ENCODE results near the gene GGN. TPM values are rescaled to one million over a fixed set of nuclear protein-coding genes. Genes with fewer than 3 reads are reported as not detected.

Gene GGN
- total RNA-seq, 4 donors from 2014 or later = 0.13 TPM; not detected in 3

DNA sequence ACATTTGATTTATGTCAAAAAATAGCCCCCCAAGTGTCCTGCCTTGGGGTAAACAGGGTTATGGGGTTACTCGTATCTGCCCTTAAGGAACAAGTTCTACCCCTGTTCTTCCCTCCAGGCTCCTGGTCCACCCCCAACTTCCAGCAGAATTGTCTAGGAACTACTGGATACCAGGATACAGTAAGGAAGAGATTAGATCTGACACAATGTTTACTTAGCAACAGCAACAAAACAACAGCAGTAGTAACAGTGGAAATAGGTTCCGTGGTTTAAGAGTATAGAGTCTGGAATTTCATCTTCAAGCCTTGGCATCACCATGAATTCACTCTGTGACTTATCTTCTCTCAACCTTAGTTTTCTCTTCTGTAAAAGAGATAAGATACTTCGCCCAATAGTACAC, 13.3 kb upstream of the GGN start:
- ATAC-seq = no peak
- TF ChIP-seq POLR2A (IDR thresholded peaks at IDR 0.05) (no peak), CTCF (IDR thresholded peaks at IDR 0.05 in 4 of 5, conservative IDR thresholded peaks at IDR 0.05 in 1 of 5) (no peak)
- peaks cover 0 to 9% of the 10 kb centered on the region in 2 donors for H3K4me1 ChIP-seq
- no peak overlapping the region for H3K27ac ChIP-seq
- intact Hi-C loops (cut with DNase I; ENCODE audit: low total_unique reads) (loop anchor here (5.0 to 10.0 kb wide), 3 partner anchors 54 to 531 kb away; partner anchors contain the start of genes EIF3K, MAP4K1, MRPS12 and SARS2), in situ Hi-C loops (cut with MboI; ENCODE audit: low sequenced_read_pairs in 4 of 4) (loop anchor here in 3 of 4 donors (10.0 kb wide), 2 partner anchors 234 to 524 kb away; no protein-coding TSS in a partner anchor)
- no peak overlapping the region for H3K4me3 ChIP-seq
- H3K9me3 ChIP-seq = no peaks in the 10 kb centered on the region
- no peaks in the 10 kb centered on the region for H3K36me3 ChIP-seq
- no peak for DNase-seq
- peaks cover 26 to 36% (median 30%) of the 10 kb centered on the region in 3 donors for H3K27me3 ChIP-seq

DNA sequence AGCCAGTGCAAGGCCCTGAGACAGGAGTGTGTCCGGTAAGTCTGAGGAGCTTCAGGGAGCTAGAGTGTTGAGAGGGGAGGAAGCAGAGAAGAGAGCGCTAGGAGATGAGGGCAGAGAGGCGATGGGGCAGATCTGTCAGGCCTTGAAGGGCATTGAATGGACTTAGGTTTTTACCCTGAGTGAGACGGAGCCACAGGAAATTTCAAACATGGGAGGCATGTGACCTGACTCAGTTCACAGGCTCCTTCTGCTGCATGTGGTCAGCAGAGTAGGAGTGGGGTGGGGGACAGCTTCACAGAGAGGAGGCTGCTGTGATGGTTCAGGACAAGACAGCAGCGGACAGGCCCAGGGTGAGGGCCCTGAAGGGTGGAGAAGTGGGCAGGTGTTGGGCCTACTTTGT, 12.5 kb upstream of the GGN start:
- Histone ChIP-seq H3K4me3 (no peak overlapping the region), H3K36me3 (no peaks in the 10 kb centered on the region), H3K9me3 (no peaks in the 10 kb centered on the region), H3K4me1 (peaks cover 0 to 9% of the 10 kb centered on the region in 2 donors), H3K27ac (no peak overlapping the region), H3K27me3 (peaks cover 27 to 41% (median 37%) of the 10 kb centered on the region in 3 donors)
- DNase-seq (no peak), ATAC-seq (no peak)
- intact Hi-C loops (cut with DNase I; ENCODE audit: low total_unique reads) = loop anchor here (5.0 to 10.0 kb wide), 3 partner anchors 54 to 532 kb away; partner anchors contain the start of genes EIF3K, MAP4K1, MRPS12 and SARS2
- no peak for TF ChIP-seq POLR2A (IDR thresholded peaks at IDR 0.05)
- no peak for TF ChIP-seq CTCF (IDR thresholded peaks at IDR 0.05 in 4 of 5, conservative IDR thresholded peaks at IDR 0.05 in 1 of 5)
- in situ Hi-C loops (cut with MboI; ENCODE audit: low sequenced_read_pairs in 4 of 4) = loop anchor here in 3 of 4 donors (10.0 kb wide), 2 partner anchors 234 to 524 kb away; no protein-coding TSS in a partner anchor

DNA sequence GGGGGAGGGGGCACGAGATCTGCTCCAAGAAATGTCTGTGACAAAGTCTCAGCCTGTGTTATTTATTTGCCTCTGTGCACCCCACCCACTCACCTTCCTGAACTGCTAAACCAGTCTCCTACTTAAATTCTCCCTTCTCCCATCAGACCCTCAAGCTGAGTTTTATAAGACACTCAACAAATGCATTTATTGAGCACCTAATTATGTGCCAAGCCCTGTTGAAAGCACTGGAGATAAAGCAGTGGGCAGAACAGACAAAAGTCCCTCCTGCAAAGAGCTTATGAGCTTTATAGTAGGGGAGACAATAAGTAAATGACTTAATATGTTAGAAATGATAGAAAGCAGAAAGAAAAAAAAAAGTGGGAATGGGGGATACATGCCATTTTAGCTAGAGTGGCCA, 11.7 kb upstream of the GGN start:
- Histone ChIP-seq H3K4me1 (peaks cover 0 to 9% of the 10 kb centered on the region in 2 donors), H3K9me3 (no peaks in the 10 kb centered on the region), H3K4me3 (no peak overlapping the region), H3K27me3 (peaks cover 35 to 49% (median 45%) of the 10 kb centered on the region in 3 donors), H3K36me3 (no peaks in the 10 kb centered on the region), H3K27ac (no peak overlapping the region)
- no peak for TF ChIP-seq CTCF (IDR thresholded peaks at IDR 0.05 in 4 of 5, conservative IDR thresholded peaks at IDR 0.05 in 1 of 5)
- TF ChIP-seq POLR2A (IDR thresholded peaks at IDR 0.05) = no peak
- intact Hi-C loops (cut with DNase I; ENCODE audit: low total_unique reads) = no loop called here
- in situ Hi-C loops (cut with MboI; ENCODE audit: low sequenced_read_pairs in 4 of 4) = loop anchor here in 1 of 4 donors (25.0 kb wide), 1 partner anchor 438 kb away; the partner anchor contains the start of genes ECH1 and HNRNPL
- ATAC-seq (no peak), DNase-seq (no peak)

- peaks cover 40 to 53% (median 50%) of the 10 kb centered on the region in 3 donors for H3K27me3 ChIP-seq
- ATAC-seq = no peak
Observed at GRCh38 chr19:38399081-38399480, 11.2 kb upstream of the GGN start.

More at GRCh38 chr19:38399081-38399480, 11.2 kb upstream of the GGN start:
- Histone ChIP-seq H3K9me3 (no peaks in the 10 kb centered on the region), H3K36me3 (no peaks in the 10 kb centered on the region), H3K4me1 (peaks cover 0 to 8% of the 10 kb centered on the region in 2 donors), H3K4me3 (no peak overlapping the region), H3K27ac (no peak overlapping the region)
- intact Hi-C loops (cut with DNase I; ENCODE audit: low total_unique reads) = no loop called here
- DNase-seq = no peak
- no peak for TF ChIP-seq POLR2A (IDR thresholded peaks at IDR 0.05)
- no peak for TF ChIP-seq CTCF (IDR thresholded peaks at IDR 0.05 in 4 of 5, conservative IDR thresholded peaks at IDR 0.05 in 1 of 5)
- in situ Hi-C loops (cut with MboI; ENCODE audit: low sequenced_read_pairs in 4 of 4) = loop anchor here in 1 of 4 donors (25.0 kb wide), 1 partner anchor 438 kb away; the partner anchor contains the start of genes ECH1 and HNRNPL

Data from gastrocnemius medialis (tissue), 4 donors.